ENCODE data around the gene BLOC1S1. TPM values are rescaled to one million over a fixed set of nuclear protein-coding genes. Genes with fewer than 3 reads are reported as not detected.

Gene BLOC1S1
- total RNA-seq, 4 donors from 2014 or later: 72.6 to 332 (median 248) TPM

DNA sequence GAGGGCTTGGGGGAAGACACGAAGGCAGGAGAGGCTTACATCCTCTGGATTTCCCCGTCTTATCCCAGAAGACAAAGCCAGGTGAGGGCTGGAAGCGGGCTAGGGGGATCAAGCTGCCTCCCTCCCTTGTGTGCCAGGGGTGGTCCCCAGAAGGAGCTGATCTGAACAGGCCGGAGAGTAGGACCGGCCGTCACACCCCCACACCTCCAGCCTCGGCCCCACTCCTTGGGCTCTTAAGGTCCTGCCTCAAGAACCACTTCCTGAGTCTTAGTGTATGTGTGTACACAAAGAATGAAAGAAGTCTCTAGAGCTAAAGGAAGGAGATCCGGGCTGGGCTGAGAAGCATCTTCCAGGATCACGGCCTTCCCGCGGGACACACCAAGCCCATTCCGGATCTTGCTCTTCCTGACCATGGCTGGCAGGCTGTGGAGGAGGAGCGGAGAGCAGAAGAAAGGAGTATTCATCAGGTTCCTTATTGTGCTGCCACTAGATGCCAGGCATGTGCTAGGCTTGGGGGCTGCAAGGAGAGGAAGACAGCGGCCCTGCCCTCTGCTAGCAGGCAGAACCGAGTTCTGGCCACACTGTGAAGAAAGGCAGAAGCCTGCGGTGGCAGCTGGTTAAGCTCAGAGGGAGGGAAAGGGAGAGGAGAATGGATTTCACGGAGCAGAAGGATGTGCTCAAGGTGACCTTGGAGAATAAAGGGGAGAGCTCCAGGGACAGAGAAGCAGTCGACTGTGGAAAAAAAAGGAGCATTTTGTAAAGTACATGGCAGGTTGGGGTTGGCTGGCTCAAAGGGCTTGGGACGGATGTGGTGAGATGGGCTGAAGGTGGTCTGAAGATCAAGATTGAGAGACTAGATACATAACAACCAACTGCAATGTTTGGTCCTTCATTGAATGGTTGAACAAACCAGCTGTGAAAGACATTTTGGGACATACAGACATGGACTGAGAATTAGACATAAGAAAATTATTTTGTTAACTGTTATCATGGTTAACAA lies 14.3 kb downstream of the BLOC1S1 start:
- peak in 2 of 3 donors; percentile 56 to 71 for DNase-seq
- peak overlapping the region; percentile 89 to 96 (median 94) for H3K4me3 ChIP-seq
- H3K27me3 ChIP-seq: no peaks in the 10 kb centered on the region
- H3K9me3 ChIP-seq: no peaks in the 10 kb centered on the region
- TF ChIP-seq POLR2A (IDR thresholded peaks at IDR 0.05): no peak
- TF ChIP-seq, protein P1, sequence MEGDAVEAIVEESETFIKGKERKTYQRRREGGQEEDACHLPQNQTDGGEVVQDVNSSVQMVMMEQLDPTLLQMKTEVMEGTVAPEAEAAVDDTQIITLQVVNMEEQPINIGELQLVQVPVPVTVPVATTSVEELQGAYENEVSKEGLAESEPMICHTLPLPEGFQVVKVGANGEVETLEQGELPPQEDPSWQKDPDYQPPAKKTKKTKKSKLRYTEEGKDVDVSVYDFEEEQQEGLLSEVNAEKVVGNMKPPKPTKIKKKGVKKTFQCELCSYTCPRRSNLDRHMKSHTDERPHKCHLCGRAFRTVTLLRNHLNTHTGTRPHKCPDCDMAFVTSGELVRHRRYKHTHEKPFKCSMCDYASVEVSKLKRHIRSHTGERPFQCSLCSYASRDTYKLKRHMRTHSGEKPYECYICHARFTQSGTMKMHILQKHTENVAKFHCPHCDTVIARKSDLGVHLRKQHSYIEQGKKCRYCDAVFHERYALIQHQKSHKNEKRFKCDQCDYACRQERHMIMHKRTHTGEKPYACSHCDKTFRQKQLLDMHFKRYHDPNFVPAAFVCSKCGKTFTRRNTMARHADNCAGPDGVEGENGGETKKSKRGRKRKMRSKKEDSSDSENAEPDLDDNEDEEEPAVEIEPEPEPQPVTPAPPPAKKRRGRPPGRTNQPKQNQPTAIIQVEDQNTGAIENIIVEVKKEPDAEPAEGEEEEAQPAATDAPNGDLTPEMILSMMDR (IDR thresholded peaks at IDR 0.05): no peak
- H3K36me3 ChIP-seq: peaks cover 0 to 18% (median 0%) of the 10 kb centered on the region in 3 donors
- H3K27ac ChIP-seq: peak overlapping the region; percentile 94 to 99 (median 98)
- H3K4me1 ChIP-seq: peaks cover 3 to 40% (median 15%) of the 10 kb centered on the region in 4 donors

DNA sequence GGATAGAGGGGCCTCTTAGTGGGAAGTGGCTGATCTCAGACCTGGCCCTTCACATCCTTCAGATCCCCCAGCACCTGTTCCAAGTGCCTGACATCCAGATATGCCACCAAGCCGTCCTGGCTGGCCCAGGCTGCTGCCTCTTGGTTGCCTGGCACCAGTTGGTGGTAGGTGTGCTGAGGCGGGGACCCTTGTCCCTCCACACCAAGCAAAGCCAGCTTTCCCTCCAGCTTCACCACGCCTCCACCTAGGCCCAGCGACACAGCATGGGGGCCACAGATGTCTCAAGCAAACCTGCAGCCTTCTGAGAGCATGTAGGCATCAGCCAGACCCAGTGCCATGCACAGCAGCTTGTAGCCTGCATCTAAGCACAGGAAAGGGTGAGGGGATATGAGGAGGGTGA lies 16.4 kb downstream of the BLOC1S1 start:
- H3K27me3 ChIP-seq: no peaks in the 10 kb centered on the region
- no peaks in the 10 kb centered on the region for H3K36me3 ChIP-seq
- no peaks in the 10 kb centered on the region for H3K9me3 ChIP-seq
- no peak for TF ChIP-seq POLR2A (IDR thresholded peaks at IDR 0.05)
- TF ChIP-seq, protein P1 (IDR thresholded peaks at IDR 0.05): no peak
- no peak overlapping the region for H3K27ac ChIP-seq
- peaks cover 0 to 18% (median 8%) of the 10 kb centered on the region in 4 donors for H3K4me1 ChIP-seq
- no peak overlapping the region for H3K4me3 ChIP-seq
- peak in 1 of 3 donors; percentile 39 for DNase-seq

DNA sequence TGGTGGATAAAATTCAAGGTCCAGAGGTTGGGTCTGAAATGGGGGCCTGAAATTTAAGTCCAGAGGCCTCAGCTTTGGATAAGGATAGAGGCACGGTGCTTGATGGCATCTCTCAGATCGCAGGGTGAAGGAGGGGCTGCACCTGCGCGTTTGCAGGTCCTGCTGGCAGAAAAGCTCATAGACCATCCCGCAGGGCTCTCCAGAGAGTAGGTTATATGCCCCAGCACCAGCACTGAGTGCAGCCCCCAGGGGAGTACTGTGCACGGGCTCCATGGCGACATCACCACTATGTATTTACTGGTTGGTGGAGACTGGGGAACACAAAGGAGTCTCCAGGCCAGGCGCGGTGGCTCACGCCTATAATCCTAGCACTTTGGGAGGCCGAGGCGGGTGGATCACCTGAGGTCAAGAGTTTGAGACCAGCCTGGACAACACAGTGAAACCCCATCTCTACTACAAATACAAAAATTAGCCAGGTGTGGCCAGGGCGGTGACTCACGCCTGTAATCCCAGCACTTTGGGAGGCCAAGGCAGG lies 17.2 kb downstream of the BLOC1S1 start:
- no peaks in the 10 kb centered on the region for H3K9me3 ChIP-seq
- H3K27ac ChIP-seq: no peak overlapping the region
- DNase-seq: no peak
- no peaks in the 10 kb centered on the region for H3K27me3 ChIP-seq
- no peak overlapping the region for H3K4me3 ChIP-seq
- peaks cover 0 to 19% (median 12%) of the 10 kb centered on the region in 4 donors for H3K4me1 ChIP-seq
- TF ChIP-seq, protein P1 (IDR thresholded peaks at IDR 0.05): no peak
- no peak for TF ChIP-seq POLR2A (IDR thresholded peaks at IDR 0.05)
- H3K36me3 ChIP-seq: no peaks in the 10 kb centered on the region

DNA sequence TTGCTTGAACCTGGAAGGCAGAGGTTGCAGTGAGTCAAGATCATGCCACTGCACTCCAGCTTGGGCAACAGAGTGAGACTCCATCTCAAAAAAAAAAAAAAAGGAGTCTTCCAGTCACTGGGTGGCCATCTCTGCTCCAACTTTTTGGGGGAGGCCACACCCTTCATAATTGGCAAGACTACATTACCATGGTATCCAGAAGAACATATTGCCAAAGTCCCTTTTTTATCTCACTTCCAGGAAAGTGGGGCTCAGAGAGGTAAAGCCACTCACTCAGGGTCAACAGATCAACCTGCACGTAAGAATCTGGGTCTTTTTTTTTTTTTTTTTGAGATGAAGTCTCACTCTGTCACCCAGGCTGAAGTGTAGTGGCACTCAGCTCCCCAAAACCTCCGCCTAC lies 18.0 kb downstream of the BLOC1S1 start:
- TF ChIP-seq, protein P1 (IDR thresholded peaks at IDR 0.05): no peak
- no peak for TF ChIP-seq POLR2A (IDR thresholded peaks at IDR 0.05)
- Histone ChIP-seq H3K27me3 (no peaks in the 10 kb centered on the region), H3K27ac (no peak overlapping the region), H3K4me1 (peaks cover 0 to 22% (median 12%) of the 10 kb centered on the region in 4 donors), H3K36me3 (no peaks in the 10 kb centered on the region), H3K9me3 (no peaks in the 10 kb centered on the region), H3K4me3 (no peak overlapping the region)
- DNase-seq: peak in 1 of 3 donors; percentile 43

DNA sequence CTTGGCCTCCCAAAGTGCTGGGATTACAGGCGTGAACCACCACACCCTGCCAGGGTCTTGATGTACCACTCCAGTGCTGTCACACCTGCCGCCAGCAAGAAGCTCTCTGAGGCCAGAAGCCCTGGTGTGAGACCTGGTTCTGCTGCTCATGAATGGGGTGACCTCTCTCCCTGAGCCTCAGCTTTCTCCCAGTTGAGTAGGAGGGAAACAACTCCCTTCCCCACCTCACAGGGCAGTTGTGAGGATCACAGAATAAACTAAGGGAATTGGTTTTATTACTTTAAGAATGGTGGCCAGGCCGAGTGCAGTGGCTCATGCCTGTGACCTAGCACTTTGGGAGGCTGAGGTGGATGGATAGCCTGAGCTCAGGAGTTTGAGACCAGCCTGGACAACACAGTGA lies 18.7 kb downstream of the BLOC1S1 start:
- no peaks in the 10 kb centered on the region for H3K27me3 ChIP-seq
- no peaks in the 10 kb centered on the region for H3K36me3 ChIP-seq
- TF ChIP-seq, protein P1 (IDR thresholded peaks at IDR 0.05): no peak
- no peak for TF ChIP-seq POLR2A (IDR thresholded peaks at IDR 0.05)
- DNase-seq: peak in 1 of 3 donors; percentile 26
- H3K27ac ChIP-seq: no peak overlapping the region
- H3K4me1 ChIP-seq: peaks cover 0 to 22% (median 12%) of the 10 kb centered on the region in 4 donors
- H3K9me3 ChIP-seq: no peaks in the 10 kb centered on the region
- H3K4me3 ChIP-seq: no peak overlapping the region
